Testis (tissue), 2 donors: ENCODE measurements around the gene PMM2.

Source experiments
- CTCF ChIP-seq, 3 experiments: fragments of 450-650 bp in 2 of 3; fragments of 200-600 bp in 1 of 3; sonication (generic) in 1 of 3; IDR thresholded peaks; one replicate each; pipeline ENCODE4 v1.5.1; 2016 to 2019; ENCODE audit warnings: antibody characterized with exemption in 3 of 3, mild to moderate bottlenecking in 2 of 3, moderate library complexity in 1 of 3
- POLR2A ChIP-seq: fragments of 450-650 bp; IDR thresholded peaks from one replicate; pipeline ENCODE4 v1.6.1; 2017; ENCODE audit warnings: antibody characterized with exemption, mild to moderate bottlenecking, moderate library complexity

- TF ChIP-seq CTCF (IDR thresholded peaks at IDR 0.05) (no peak), POLR2A (no peak)
Observed at GRCh38 chr16:8893426-8893825, 95.8 kb downstream of the PMM2 start.
